Endodermal cell (in vitro differentiated cells): ENCODE results near the gene OR6B1. TPM values are rescaled to one million over a fixed set of nuclear protein-coding genes. Genes with fewer than 3 reads are reported as not detected.

ENCODE experiments used
- DNase-seq: peaks from one replicate; pipeline ENCODE4 v3.0.0-alpha.2; 2017
- H3K27ac ChIP-seq: 2 replicates; pipeline ENCODE4 v1.5.1; 2013; ENCODE audit warnings: mild to moderate bottlenecking, low read depth, low read length, moderate library complexity
- H3K27me3 ChIP-seq: 2 replicates; pipeline ENCODE4 v1.6.1; 2013; ENCODE audit warnings: mild to moderate bottlenecking, low read length, moderate library complexity; ENCODE audit not compliant: insufficient read depth, control insufficient read depth, poor library complexity, severe bottlenecking
- H3K36me3 ChIP-seq: 2 replicates; pipeline ENCODE4 v1.7.0; 2013; ENCODE audit warnings: mild to moderate bottlenecking, low read length, moderate library complexity; ENCODE audit not compliant: control insufficient read depth, insufficient read depth
- H3K4me1 ChIP-seq: one replicate; pipeline ENCODE4 v1.7.0; 2013; ENCODE audit warnings: low read length; ENCODE audit not compliant: control insufficient read depth, insufficient read depth
- H3K4me3 ChIP-seq: 2 replicates; pipeline ENCODE4 v1.5.1; 2013; ENCODE audit warnings: mild to moderate bottlenecking, low read length, moderate library complexity
- H3K9ac ChIP-seq: 2 replicates; pipeline ENCODE4 v1.6.1; 2013; ENCODE audit warnings: mild to moderate bottlenecking, low read length, moderate library complexity; ENCODE audit not compliant: poor library complexity, severe bottlenecking; ENCODE audit errors: extremely low read depth
- H3K9me3 ChIP-seq: 2 replicates; pipeline ENCODE4 v1.6.1; 2013; ENCODE audit warnings: mild to moderate bottlenecking, low read length, moderate library complexity; ENCODE audit not compliant: control insufficient read depth
- H3K27ac Mint-ChIP-seq: 2 replicates; pipeline ENCODE4 v1.8.0; 2020; ENCODE audit warnings: mixed read lengths
- H3K27me3 Mint-ChIP-seq: 2 replicates; pipeline ENCODE4 v1.8.0; 2021; ENCODE audit warnings: mild to moderate bottlenecking, mixed read lengths; ENCODE audit not compliant: insufficient read depth
- H3K36me3 Mint-ChIP-seq: 2 replicates; pipeline ENCODE4 v1.8.0; 2020; ENCODE audit warnings: low read depth, mixed read lengths
- H3K4me1 Mint-ChIP-seq: 2 replicates; pipeline ENCODE4 v1.8.0; 2020; ENCODE audit warnings: mixed read lengths
- H3K4me3 Mint-ChIP-seq: 2 replicates; pipeline ENCODE4 v1.8.0; 2020; ENCODE audit warnings: mild to moderate bottlenecking, moderate library complexity, mixed read lengths
- H3K9me3 Mint-ChIP-seq: 2 replicates; pipeline ENCODE4 v1.8.0; 2020; ENCODE audit warnings: mild to moderate bottlenecking, mixed read lengths
- WGBS, 2 experiments: methylation state at CpG; one replicate each; pipeline versions ENCODE4 v1.1.5 to v1.1.7; 2013; ENCODE audit warnings: missing lambda C conversion rate in 2 of 2, mixed read lengths in 1 of 2; ENCODE audit not compliant: insufficient coverage in 1 of 2, insufficient read length in 1 of 2; 5-methylcytosine and 5-hydroxymethylcytosine counted together
- total RNA-seq, 2 donors: library from RNA; stranded (reverse); fragmentation: NEBNext Ultra II Directional in 1 of 2; extraction: Animal tissue kit (Norgen Biotek cat#: 25700) in 1 of 2; gene quantifications; 2 replicates in 1 of 2; 3 replicates in 1 of 2; pipeline ENCODE4 v1.2.1, GENCODE V29; 2021
- TF ChIP-seq, protein P1 (sequence below): fragments of 200-600 bp; sonication (generic); conservative IDR thresholded peaks from 2 replicates; pipeline ENCODE4 v1.5.0; 2021; ENCODE audit warnings: antibody characterized with exemption, mild to moderate bottlenecking

The OR6B1 gene
- total RNA-seq, 2 donors from 2014 or later: not detected

DNA sequence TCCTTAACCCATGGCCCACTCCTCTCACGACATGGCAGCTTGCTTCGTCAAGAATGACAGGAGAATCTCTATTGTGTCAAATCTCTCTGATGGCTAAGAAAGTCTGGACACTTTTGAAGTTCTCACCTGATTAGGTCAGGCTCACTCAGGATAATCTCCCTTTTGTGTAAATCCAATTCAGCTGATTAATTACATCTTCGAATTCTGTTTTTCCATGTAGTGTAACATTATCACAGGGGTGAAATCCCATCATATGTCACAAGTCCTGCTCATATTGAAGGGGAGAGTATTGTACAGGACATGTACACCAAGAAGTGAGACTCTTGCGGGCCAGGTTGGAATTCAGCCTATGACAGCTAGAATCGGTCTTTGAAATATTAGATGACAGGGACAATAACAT is 16.2 kb upstream of the OR6B1 start:
- H3K27ac Mint-ChIP-seq: no peak overlapping the region
- TF ChIP-seq, protein P1, sequence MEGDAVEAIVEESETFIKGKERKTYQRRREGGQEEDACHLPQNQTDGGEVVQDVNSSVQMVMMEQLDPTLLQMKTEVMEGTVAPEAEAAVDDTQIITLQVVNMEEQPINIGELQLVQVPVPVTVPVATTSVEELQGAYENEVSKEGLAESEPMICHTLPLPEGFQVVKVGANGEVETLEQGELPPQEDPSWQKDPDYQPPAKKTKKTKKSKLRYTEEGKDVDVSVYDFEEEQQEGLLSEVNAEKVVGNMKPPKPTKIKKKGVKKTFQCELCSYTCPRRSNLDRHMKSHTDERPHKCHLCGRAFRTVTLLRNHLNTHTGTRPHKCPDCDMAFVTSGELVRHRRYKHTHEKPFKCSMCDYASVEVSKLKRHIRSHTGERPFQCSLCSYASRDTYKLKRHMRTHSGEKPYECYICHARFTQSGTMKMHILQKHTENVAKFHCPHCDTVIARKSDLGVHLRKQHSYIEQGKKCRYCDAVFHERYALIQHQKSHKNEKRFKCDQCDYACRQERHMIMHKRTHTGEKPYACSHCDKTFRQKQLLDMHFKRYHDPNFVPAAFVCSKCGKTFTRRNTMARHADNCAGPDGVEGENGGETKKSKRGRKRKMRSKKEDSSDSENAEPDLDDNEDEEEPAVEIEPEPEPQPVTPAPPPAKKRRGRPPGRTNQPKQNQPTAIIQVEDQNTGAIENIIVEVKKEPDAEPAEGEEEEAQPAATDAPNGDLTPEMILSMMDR: no peak
- H3K4me1 Mint-ChIP-seq: no peaks in the 10 kb centered on the region
- H3K9ac ChIP-seq: no peak overlapping the region
- H3K4me3 ChIP-seq: no peak overlapping the region
- no peaks in the 10 kb centered on the region for H3K36me3 ChIP-seq
- peaks cover 2% of the 10 kb centered on the region for H3K9me3 Mint-ChIP-seq
- H3K27ac ChIP-seq: no peak overlapping the region
- H3K4me3 Mint-ChIP-seq: no peak overlapping the region
- H3K9me3 ChIP-seq: peaks cover 4% of the 10 kb centered on the region
- no peaks in the 10 kb centered on the region for H3K27me3 ChIP-seq
- no peaks in the 10 kb centered on the region for H3K36me3 Mint-ChIP-seq
- DNase-seq: no peak
- WGBS, 2 experiments: 94 to 100% methylated on average over 2 to 5 of the region's 5 CpGs
- H3K27me3 Mint-ChIP-seq: no peaks in the 10 kb centered on the region
- H3K4me1 ChIP-seq: no peaks in the 10 kb centered on the region

DNA sequence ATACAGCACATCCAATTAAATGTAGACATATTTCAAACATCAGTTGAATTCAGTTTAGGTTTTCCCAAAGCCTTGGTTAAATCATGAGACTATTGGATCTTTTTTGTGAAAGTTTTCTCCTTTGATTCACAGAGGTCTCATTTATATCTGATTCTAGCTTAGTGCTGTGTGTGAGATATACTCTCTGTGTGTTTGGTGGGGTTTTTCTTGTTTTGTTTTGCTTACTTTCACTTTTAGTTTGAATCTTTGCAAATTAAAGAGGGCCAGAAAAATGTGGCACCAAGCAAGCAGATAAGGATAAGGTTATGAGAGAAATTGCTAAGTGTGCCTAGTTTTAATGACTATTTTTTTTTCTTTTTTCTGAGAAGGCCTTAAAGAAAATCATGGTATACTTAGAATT is 12.6 kb upstream of the OR6B1 start:
- Histone ChIP-seq H3K9ac (no peak overlapping the region), H3K4me1 (no peaks in the 10 kb centered on the region), H3K4me3 (no peak overlapping the region), H3K36me3 (no peaks in the 10 kb centered on the region), H3K27me3 (no peaks in the 10 kb centered on the region), H3K9me3 (peaks cover 15% of the 10 kb centered on the region), H3K27ac (no peak overlapping the region)
- H3K27me3 Mint-ChIP-seq: no peaks in the 10 kb centered on the region
- no peak overlapping the region for H3K27ac Mint-ChIP-seq
- H3K36me3 Mint-ChIP-seq: no peaks in the 10 kb centered on the region
- H3K4me1 Mint-ChIP-seq: no peaks in the 10 kb centered on the region
- H3K9me3 Mint-ChIP-seq: peaks cover 13% of the 10 kb centered on the region
- DNase-seq: no peak
- H3K4me3 Mint-ChIP-seq: no peak overlapping the region
- TF ChIP-seq, protein P1: no peak

DNA sequence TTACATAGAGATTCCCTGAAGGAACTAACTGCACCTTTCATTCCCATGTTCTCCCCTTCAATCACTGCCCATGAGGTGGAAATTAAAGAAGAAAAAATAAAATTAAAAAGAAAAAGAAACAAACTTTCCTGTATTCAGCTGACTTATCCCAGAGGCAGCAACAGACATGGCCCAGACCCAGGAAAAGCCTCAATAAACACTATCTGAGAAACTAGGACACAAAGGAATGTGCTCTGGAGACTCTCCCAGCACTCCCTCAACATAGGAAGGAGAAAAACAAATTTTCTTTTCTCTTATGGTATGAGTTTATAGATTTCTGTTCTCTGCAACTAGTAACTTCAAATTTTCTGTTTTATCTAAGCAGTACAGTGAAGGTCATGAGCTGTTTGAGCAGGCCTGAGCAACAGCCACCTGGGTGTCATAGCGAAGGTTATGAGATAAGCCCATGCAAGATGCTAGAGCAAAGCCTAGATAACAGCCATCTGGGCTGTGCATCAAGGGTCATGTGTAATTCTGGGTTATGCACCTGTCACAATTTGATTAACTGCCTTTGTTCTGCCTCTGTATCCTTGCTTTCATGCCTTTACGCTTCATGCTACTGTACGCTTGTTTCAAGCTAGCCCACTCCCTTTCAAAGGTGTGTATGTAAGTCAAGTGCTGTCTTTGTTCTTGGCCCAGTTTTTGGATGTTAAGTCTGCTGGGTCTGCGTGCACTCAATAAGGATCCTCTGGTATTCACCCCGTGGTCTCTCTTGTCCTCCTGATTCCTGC is 11.0 kb upstream of the OR6B1 start:
- no peaks in the 10 kb centered on the region for H3K36me3 Mint-ChIP-seq
- DNase-seq: no peak
- Histone ChIP-seq H3K36me3 (no peaks in the 10 kb centered on the region), H3K9me3 (peaks cover 15% of the 10 kb centered on the region), H3K4me3 (no peak overlapping the region), H3K27me3 (no peaks in the 10 kb centered on the region), H3K4me1 (no peaks in the 10 kb centered on the region), H3K27ac (no peak overlapping the region), H3K9ac (no peak overlapping the region)
- TF ChIP-seq, protein P1: no peak
- H3K4me1 Mint-ChIP-seq: no peaks in the 10 kb centered on the region
- 91 to 93% methylated on average over 5 of the region's 5 CpGs for WGBS, 2 experiments
- no peaks in the 10 kb centered on the region for H3K27me3 Mint-ChIP-seq
- no peak overlapping the region for H3K27ac Mint-ChIP-seq
- no peak overlapping the region for H3K4me3 Mint-ChIP-seq
- peaks cover 13% of the 10 kb centered on the region for H3K9me3 Mint-ChIP-seq
